ENCODE data around the gene ABCC11.

ABCC11 gene

GRCh38 chr16:48131201-48131935 is 116.0 kb downstream of the ABCC11 start:
- TF ChIP-seq ZFX (IDR thresholded peaks at IDR 0.05; ENCODE audit: borderline replicate concordance) = no peak
- no peak for TF ChIP-seq CTCF (IDR thresholded peaks at IDR 0.05)

GRCh38 chr16:48129926-48130325 is 117.4 kb downstream of the ABCC11 start:
- no peak overlapping the region for H3K27ac ChIP-seq
- TF ChIP-seq CTCF (IDR thresholded peaks at IDR 0.05) = no peak
- TF ChIP-seq ZFX (IDR thresholded peaks at IDR 0.05; ENCODE audit: borderline replicate concordance) = no peak

More at GRCh38 chr16:48131201-48131935, 116.0 kb downstream of the ABCC11 start:
- H3K27ac ChIP-seq = no peak overlapping the region

GRCh38 chr16:48128769-48129168 is 118.6 kb downstream of the ABCC11 start:
- H3K27ac ChIP-seq = no peak overlapping the region
- TF ChIP-seq CTCF (IDR thresholded peaks at IDR 0.05) = no peak
- no peak for TF ChIP-seq ZFX (IDR thresholded peaks at IDR 0.05; ENCODE audit: borderline replicate concordance)

DNA sequence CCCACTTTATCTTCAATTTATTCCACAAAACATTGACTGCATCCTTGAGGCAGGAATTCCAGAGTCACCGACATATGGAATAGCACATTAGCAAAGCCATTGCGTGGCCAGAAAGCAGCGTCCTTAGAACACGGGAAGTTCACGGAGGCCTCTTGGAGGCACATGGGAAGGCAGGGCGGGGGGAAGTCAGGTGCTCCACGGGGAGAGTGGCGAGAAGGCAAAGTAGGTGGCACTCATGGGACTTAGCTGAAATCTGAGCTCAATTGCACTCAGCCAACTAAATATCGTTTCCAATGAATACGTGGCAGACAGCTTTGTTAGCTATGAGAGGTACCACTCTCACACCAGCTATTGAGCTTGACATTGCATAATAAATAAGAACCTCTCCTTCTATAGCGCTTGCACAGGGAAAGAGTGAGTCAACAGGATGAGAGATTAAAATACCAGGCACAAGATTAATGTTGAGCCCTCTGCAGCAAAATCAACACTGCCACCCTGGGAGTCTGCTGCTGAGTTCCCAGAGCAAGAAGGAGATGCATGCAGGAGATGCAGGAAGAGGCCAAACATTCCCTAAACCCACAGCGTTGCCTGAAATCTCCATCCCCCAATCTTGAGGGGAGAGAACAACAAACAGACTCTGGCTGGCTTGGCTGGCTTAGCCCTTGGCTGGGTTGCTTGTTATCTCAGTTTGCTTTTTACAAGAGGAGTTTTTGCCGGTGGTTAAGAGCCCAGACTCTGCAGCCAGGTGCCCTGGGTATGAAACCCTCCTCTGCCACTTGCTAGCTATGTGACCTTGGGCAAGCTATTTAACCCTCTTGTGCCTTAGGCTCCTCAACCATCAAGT is 120.3 kb downstream of the ABCC11 start:
- no peak overlapping the region for H3K27ac ChIP-seq
- no peak for TF ChIP-seq CTCF (IDR thresholded peaks at IDR 0.05)
- TF ChIP-seq ZFX (IDR thresholded peaks at IDR 0.05; ENCODE audit: borderline replicate concordance) = no peak

GRCh38 chr16:48125888-48126287 is 121.5 kb downstream of the ABCC11 start:
- H3K27ac ChIP-seq = no peak overlapping the region

DNA sequence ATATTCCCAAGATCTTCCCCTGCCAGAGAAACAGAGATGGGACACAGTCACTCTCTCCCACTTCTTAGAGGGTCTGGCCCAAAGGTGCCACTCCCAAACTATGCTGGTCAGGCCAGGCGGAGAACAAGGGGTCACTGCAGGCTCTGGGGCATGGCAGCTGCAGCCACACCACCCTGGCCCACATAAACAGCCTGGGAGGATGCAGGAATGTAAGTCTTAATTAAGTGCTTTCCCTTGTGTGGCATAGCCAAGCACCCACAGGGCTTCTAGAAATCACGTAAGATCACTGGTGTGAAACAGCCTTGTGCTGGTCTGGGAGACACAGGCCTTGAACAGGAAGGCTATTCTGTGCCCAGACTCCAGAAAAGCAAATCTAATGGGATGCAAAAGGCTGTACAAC is 123.1 kb downstream of the ABCC11 start:
- no peak overlapping the region for H3K27ac ChIP-seq
- TF ChIP-seq CTCF (IDR thresholded peaks at IDR 0.05) (no peak), ZFX (IDR thresholded peaks at IDR 0.05; ENCODE audit: borderline replicate concordance) (no peak)

More at GRCh38 chr16:48125888-48126287, 121.5 kb downstream of the ABCC11 start:
- TF ChIP-seq ZFX (IDR thresholded peaks at IDR 0.05; ENCODE audit: borderline replicate concordance) = no peak

DNA sequence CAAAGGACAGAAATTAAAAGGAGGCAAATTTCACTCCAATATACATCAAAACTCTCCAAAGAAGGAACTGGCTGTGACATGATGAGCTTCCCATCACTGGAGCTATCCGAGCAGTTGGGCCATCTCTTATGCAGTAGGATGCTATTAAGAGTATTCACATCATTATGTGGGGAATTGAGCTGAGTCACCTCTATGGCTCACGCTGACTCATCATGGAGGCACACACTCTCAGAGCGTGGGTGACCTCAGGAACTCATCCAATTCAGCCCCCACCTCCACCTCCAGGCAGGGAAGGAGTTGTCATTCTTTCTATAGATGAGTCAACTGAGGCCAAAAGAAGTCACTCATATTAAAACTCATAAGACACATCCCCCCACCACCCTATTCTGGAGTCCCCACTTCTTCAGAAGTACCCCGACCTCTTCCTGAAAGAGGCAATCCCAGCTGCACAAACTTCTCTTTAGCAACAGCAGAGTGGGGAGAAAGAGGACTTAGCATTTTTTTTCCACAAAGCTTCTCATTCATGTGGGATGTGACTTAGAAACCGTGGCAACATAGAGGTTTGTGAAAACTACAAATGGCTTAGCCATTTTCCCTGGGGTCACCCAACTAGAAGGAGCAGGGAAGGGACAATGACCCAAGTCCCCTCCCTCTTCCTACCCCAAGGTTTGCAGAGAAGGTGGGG is 124.1 kb downstream of the ABCC11 start:
- H3K27ac ChIP-seq = no peak overlapping the region
- TF ChIP-seq CTCF (IDR thresholded peaks at IDR 0.05) (no peak), ZFX (IDR thresholded peaks at IDR 0.05; ENCODE audit: borderline replicate concordance) (no peak)

Measured in 22Rv1 (cell line).